GM12878 (cell line): Measurements from ENCODE around the gene COX4I2. TPM values are rescaled to one million over a fixed set of nuclear protein-coding genes. Genes with fewer than 3 reads are reported as not detected.

Source experiments
- ATAC-seq: fragments of 200-7000 bp; cut with Tn5 transposase; 3 replicates; pipeline ENCODE4 v1.9.1; 2020; ENCODE audit warnings: mild to moderate bottlenecking, moderate library complexity
- BruUV-seq: library from RNA; stranded (reverse); fragments of 400-500 nt; replicated peaks from 2 replicates; lab custom pipeline; 2021; lab: Mats Ljungman, UMichigan
- CTCF ChIA-PET: fragments of 300-600 bp; sonication (Branson Sonifier 250); formaldehyde crosslinking; extraction: SDS; loops from one replicate; lab custom pipeline; 2021; ENCODE audit warnings: inconsistent platforms; lab: Yijun Ruan, JAX
- POLR2A ChIA-PET: fragments of 350-600 bp; formaldehyde crosslinking; extraction: SDS; loops from one replicate; lab custom pipeline; 2021; ENCODE audit warnings: inconsistent platforms; lab: Charles Lee
- RAD21 ChIA-PET: fragments of 300-600 bp; sonication (Branson Sonifier 250); formaldehyde crosslinking; loops from one replicate; lab custom pipeline; 2023; ENCODE audit warnings: antibody characterized with exemption; ENCODE audit not compliant: unreplicated experiment; lab: Charles Lee
- SMC1A ChIA-PET: fragments of 300-600 bp; sonication (Branson Sonifier 250); formaldehyde crosslinking; loops from one replicate; lab custom pipeline; 2023; ENCODE audit not compliant: unreplicated experiment, uncharacterized antibody; lab: Charles Lee
- DNase-seq: peaks from one replicate; pipeline ENCODE4 v3.0.0-alpha.2; 2011; ENCODE audit warnings: low read depth, low spot score
- FAIRE-seq: peaks from 3 replicates; lab custom pipeline; 2011; peaks lifted over from hg19 to GRCh38; lab: Jason Lieb, UNC
- H2AFZ ChIP-seq: 2 replicates; pipeline ENCODE4 v1.6.0; 2011; ENCODE audit warnings: low read depth, low read length, control low read depth; ENCODE audit not compliant: control insufficient read depth
- H3K27ac ChIP-seq: 2 replicates; pipeline ENCODE4 v1.5.1; 2011; ENCODE audit warnings: control low read depth; ENCODE audit not compliant: control insufficient read depth, insufficient read depth
- H3K27me3 ChIP-seq, 2 experiments: replicated peaks in 1 of 2; 2 replicates each; pipeline versions ENCODE4 v1.6.0 to v1.6.1; 2011; ENCODE audit warnings: low read length in 1 of 2; ENCODE audit not compliant: control insufficient read depth in 2 of 2, insufficient read depth in 2 of 2
- H3K36me3 ChIP-seq, 2 experiments: 2 replicates each; pipeline ENCODE4 v1.5.1; 2011; ENCODE audit warnings: low read length in 1 of 2; ENCODE audit not compliant: control insufficient read depth in 2 of 2, insufficient read depth in 2 of 2
- H3K4me1 ChIP-seq: 2 replicates; pipeline ENCODE4 v1.6.1; 2011; ENCODE audit warnings: mild to moderate bottlenecking, low read length, moderate library complexity, mixed read lengths; ENCODE audit not compliant: control insufficient read depth, insufficient read depth
- H3K4me2 ChIP-seq: 2 replicates; pipeline ENCODE4 v1.6.0; 2011; ENCODE audit warnings: control low read depth; ENCODE audit not compliant: control insufficient read depth, insufficient read depth
- H3K4me3 ChIP-seq: fragments of 200-600 bp; sonication (generic); 2 replicates; pipeline ENCODE4 v1.5.1; 2016
- H3K79me2 ChIP-seq: 2 replicates; pipeline ENCODE4 v1.6.0; 2011; ENCODE audit warnings: low read length; ENCODE audit not compliant: control insufficient read depth, insufficient read depth
- H3K9ac ChIP-seq: 2 replicates; pipeline ENCODE4 v1.8.0; 2011; ENCODE audit warnings: low read length, control low read depth, mixed read lengths; ENCODE audit not compliant: control insufficient read depth, insufficient read depth
- H3K9me3 ChIP-seq: replicated peaks from 3 replicates; pipeline ENCODE4 v1.5.1; 2011; ENCODE audit warnings: mild to moderate bottlenecking, low read length; ENCODE audit not compliant: control insufficient read depth, insufficient read depth
- H4K20me1 ChIP-seq: 2 replicates; pipeline ENCODE4 v1.6.0; 2011; ENCODE audit not compliant: control insufficient read depth, insufficient read depth
- BHLHE40 ChIP-seq, 2 experiments: fragments of 450-650 bp in 1 of 2; IDR thresholded peaks; 2 replicates each; pipeline ENCODE4 v1.6.1; 2011 to 2017; ENCODE audit warnings: low read depth in 2 of 2, borderline replicate concordance in 1 of 2, improper control_type of control experiment in 1 of 2, low read length in 1 of 2, mild to moderate bottlenecking in 1 of 2
- EGR1 ChIP-seq, 2 experiments: IDR thresholded peaks; 1 replicate in 1 of 2; 2 replicates in 1 of 2; pipeline ENCODE4 v1.6.1; 2011 to 2012; ENCODE audit warnings: low read depth in 2 of 2, low read length in 2 of 2, borderline replicate concordance in 1 of 2, mild to moderate bottlenecking in 1 of 2, moderate library complexity in 1 of 2
- GABPA ChIP-seq: IDR thresholded peaks from 2 replicates; pipeline ENCODE4 v1.6.1; 2014; ENCODE audit warnings: antibody characterized with exemption, low read depth, mild to moderate bottlenecking, inconsistent platforms
- IRF4 ChIP-seq: IDR thresholded peaks from 2 replicates; pipeline ENCODE4 v1.6.1; 2011; ENCODE audit warnings: low read depth, low read length
- TBL1XR1 ChIP-seq: IDR thresholded peaks from 2 replicates; pipeline ENCODE4 v1.6.1; 2012; ENCODE audit warnings: low read depth, low read length, improper control_type of control experiment
- WGBS: methylation state at CpG from one replicate; pipeline ENCODE4 v1.1.6; 2016; ENCODE audit warnings: low lambda C conversion rate; ENCODE audit not compliant: insufficient replicate concordance, insufficient coverage; ENCODE audit errors: missing lambda C conversion rate; 5-methylcytosine and 5-hydroxymethylcytosine counted together
- in situ Hi-C: fragments of 300-500 bp; cut with MboI; formaldehyde crosslinking; loops from 9 replicates; pipeline ENCODE4 v1.14.3; 2018; ENCODE audit warnings: mixed read lengths
- intact Hi-C: fragments of 100-400 bp; cut with micrococcal nuclease; formaldehyde crosslinking; loops from one replicate; pipeline ENCODE4 v1.14.2; 2022; ENCODE audit not compliant: unreplicated experiment
- polyA plus RNA-seq, 11 experiments: library from polyadenylated mRNA; depleted of rRNA in 4 of 11; unstranded in 6 of 11; stranded (reverse) in 5 of 11; fragments of >200 nt; fragmentation: Nextera tagmentation in 4 of 11; fragmentation: Illumina TruSeq in 1 of 11; extraction: Ambion mirVana in 4 of 11; extraction: Trizol in 1 of 11; gene quantifications; 1 replicate in 1 of 11; 2 replicates in 10 of 11; pipeline versions ENCODE4 v1.2.1 to v1.2.3, GENCODE V29; 2011 to 2016; ENCODE audit warnings: inconsistent platforms in 2 of 11, missing spikeins in 2 of 11, low read depth in 1 of 11
- total RNA-seq, 4 experiments: library from RNA; depleted of rRNA in 3 of 4; stranded (reverse); fragments of >200 nt in 3 of 4; fragmentation: Illumina TruSeq in 1 of 4; extraction: Trizol in 1 of 4; gene quantifications; 2 replicates each; pipeline versions ENCODE4 v1.2.1 to v1.2.3, GENCODE V29; 2013 to 2021
- TF ChIP-seq, protein P1 (sequence below): fragments of 150-350 bp; IDR thresholded peaks from 2 replicates; pipeline ENCODE4 v1.6.1; 2014; ENCODE audit warnings: mild to moderate bottlenecking, low read depth, low read length
- TF ChIP-seq, protein P2 (sequence below): fragments of 450-650 bp; IDR thresholded peaks from 2 replicates; pipeline ENCODE4 v1.6.1; 2017; ENCODE audit warnings: mild to moderate bottlenecking, moderate library complexity
- TF ChIP-seq, protein P3 (sequence below): fragments of 450-650 bp; IDR thresholded peaks from 2 replicates; pipeline ENCODE4 v1.6.1; 2016; ENCODE audit warnings: mild to moderate bottlenecking
- TF ChIP-seq, protein P4 (sequence below): fragments of 450-650 bp; IDR thresholded peaks from 2 replicates; pipeline ENCODE4 v1.6.1; 2018; ENCODE audit warnings: mild to moderate bottlenecking, low read depth, moderate library complexity; ENCODE audit not compliant: partially characterized antibody

Gene COX4I2
- total and polyA plus RNA-seq, 10 of the 15 experiments (the other 5 are each of a cell fraction or from before 2014, with no cell fraction given), result not detected

DNA sequence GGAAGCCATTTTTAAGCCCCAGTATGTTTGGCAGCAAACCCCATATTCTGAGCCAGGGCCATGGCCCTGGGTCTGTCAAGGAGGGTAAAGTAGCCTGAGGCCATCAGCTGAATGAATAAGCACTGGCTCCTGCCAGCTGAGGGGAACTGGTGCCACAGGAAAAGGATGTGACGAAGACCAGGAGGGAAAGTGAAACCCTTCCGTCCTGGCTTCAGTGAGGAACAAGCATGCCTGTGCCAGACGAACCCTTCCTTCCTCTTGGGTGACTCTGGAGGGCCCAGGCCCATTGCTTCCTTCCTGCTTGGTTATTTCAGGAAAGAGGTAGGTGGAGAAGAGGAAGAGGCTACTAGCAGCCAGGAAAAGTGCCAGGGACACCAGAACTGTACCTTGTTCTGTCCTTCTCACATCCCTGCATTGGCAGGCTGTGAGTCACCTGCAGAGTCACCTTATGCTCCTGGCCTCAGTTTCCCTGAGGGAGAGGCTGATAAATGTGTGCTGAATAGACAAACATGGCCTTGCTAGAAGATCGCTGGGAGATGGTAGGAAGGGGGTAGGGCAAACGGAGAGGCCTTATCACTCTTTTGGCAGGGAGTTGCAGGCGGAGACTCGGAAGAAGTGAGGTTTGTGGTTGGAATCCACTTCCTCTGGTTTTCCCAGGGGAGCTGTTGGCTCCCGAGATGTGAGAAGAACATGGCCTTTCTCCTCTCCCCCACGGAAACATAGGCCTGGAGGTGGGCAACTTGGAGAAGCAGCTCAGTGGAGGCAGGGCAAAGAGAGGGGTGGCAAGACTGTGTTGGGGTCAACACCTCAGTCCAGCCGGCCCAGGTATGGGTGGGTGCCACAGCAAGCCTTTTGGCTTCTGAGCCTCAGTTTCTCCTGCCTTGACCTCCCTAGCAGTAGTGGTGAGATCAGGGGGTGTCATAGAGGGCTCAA is 37.4 kb downstream of the COX4I2 start:
- no peaks in the 10 kb centered on the region for H4K20me1 ChIP-seq
- peak overlapping the region; percentile 68 for H3K4me3 ChIP-seq
- peaks cover 30% of the 10 kb centered on the region for H3K4me1 ChIP-seq
- ChIA-PET POLR2A (interaction anchor here (0.7 to 5.7 kb wide), 12 partner anchors 10 to 867 kb away, joined by 3 to 33 read pairs (median 5); partner anchors contain the start of gene BCL2L1), RAD21 (interaction anchor here (0.8 to 5.5 kb wide), 15 partner anchors 10 to 64 kb away, joined by 3 to 48 read pairs (median 5); partner anchors contain the start of genes BCL2L1 and TPX2), SMC1A (interaction anchor here (0.6 to 4.6 kb wide), 13 partner anchors 10 to 125 kb away, joined by 3 to 60 read pairs (median 6); partner anchors contain the start of gene BCL2L1), CTCF (interaction anchor here (0.7 to 6.2 kb wide), 14 partner anchors 10 to 69 kb away, joined by 3 to 66 read pairs (median 5); partner anchors contain the start of gene BCL2L1)
- no peaks in the 10 kb centered on the region for H3K9me3 ChIP-seq
- H3K9ac ChIP-seq, result peak overlapping the region; percentile 82
- DNase-seq, result no peak
- H3K4me2 ChIP-seq, result peak overlapping the region; percentile 89
- intact Hi-C loops (loop anchor here (2.0 kb wide), 1 partner anchor 48 kb away; the partner anchor contains the start of gene BCL2L1), in situ Hi-C loops (no loop called here)
- TSS peak; percentile 85 for BruUV-seq
- peaks cover 1 to 12% of the 10 kb centered on the region in 2 experiments; a peak in 3 of 4 replicates for H3K36me3 ChIP-seq
- 0% methylated on average over 10 of the region's 10 CpGs for WGBS
- H3K79me2 ChIP-seq, result peaks cover 33% of the 10 kb centered on the region
- H3K27ac ChIP-seq, result peak overlapping the region; percentile 91
- no peaks in the 10 kb centered on the region for H3K27me3 ChIP-seq
- H2AFZ ChIP-seq, result peak overlapping the region; percentile 57
- ATAC-seq, result peak; percentile 89
- peak; percentile 41 for FAIRE-seq
- TF ChIP-seq, protein P1, sequence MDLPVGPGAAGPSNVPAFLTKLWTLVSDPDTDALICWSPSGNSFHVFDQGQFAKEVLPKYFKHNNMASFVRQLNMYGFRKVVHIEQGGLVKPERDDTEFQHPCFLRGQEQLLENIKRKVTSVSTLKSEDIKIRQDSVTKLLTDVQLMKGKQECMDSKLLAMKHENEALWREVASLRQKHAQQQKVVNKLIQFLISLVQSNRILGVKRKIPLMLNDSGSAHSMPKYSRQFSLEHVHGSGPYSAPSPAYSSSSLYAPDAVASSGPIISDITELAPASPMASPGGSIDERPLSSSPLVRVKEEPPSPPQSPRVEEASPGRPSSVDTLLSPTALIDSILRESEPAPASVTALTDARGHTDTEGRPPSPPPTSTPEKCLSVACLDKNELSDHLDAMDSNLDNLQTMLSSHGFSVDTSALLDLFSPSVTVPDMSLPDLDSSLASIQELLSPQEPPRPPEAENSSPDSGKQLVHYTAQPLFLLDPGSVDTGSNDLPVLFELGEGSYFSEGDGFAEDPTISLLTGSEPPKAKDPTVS, result no peak
- TF ChIP-seq EGR1 (IDR thresholded peaks at IDR 0.05; ENCODE audit: borderline replicate concordance in 1 of 2, low read depth in 2 of 2, low read length in 2 of 2) (peak in 1 of 2 experiments; percentile 56; a peak in 2 of 3 replicates), TBL1XR1 (peak; percentile 24; the same call in 1 of the 2 replicates), GABPA (peak; percentile 88), IRF4 (peak; percentile 11; the same call in 1 of the 2 replicates), BHLHE40 (IDR thresholded peaks at IDR 0.05; ENCODE audit: borderline replicate concordance in 1 of 2, low read depth in 2 of 2, low read length in 1 of 2) (peak in 1 of 2 experiments; percentile 36; a peak in 1 of 4 replicates)
- TF ChIP-seq, protein P2, sequence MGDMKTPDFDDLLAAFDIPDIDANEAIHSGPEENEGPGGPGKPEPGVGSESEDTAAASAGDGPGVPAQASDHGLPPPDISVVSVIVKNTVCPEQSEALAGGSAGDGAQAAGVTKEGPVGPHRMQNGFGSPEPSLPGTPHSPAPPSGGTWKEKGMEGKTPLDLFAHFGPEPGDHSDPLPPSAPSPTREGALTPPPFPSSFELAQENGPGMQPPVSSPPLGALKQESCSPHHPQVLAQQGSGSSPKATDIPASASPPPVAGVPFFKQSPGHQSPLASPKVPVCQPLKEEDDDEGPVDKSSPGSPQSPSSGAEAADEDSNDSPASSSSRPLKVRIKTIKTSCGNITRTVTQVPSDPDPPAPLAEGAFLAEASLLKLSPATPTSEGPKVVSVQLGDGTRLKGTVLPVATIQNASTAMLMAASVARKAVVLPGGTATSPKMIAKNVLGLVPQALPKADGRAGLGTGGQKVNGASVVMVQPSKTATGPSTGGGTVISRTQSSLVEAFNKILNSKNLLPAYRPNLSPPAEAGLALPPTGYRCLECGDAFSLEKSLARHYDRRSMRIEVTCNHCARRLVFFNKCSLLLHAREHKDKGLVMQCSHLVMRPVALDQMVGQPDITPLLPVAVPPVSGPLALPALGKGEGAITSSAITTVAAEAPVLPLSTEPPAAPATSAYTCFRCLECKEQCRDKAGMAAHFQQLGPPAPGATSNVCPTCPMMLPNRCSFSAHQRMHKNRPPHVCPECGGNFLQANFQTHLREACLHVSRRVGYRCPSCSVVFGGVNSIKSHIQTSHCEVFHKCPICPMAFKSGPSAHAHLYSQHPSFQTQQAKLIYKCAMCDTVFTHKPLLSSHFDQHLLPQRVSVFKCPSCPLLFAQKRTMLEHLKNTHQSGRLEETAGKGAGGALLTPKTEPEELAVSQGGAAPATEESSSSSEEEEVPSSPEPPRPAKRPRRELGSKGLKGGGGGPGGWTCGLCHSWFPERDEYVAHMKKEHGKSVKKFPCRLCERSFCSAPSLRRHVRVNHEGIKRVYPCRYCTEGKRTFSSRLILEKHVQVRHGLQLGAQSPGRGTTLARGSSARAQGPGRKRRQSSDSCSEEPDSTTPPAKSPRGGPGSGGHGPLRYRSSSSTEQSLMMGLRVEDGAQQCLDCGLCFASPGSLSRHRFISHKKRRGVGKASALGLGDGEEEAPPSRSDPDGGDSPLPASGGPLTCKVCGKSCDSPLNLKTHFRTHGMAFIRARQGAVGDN, result peak; percentile 93
- TF ChIP-seq, protein P3, sequence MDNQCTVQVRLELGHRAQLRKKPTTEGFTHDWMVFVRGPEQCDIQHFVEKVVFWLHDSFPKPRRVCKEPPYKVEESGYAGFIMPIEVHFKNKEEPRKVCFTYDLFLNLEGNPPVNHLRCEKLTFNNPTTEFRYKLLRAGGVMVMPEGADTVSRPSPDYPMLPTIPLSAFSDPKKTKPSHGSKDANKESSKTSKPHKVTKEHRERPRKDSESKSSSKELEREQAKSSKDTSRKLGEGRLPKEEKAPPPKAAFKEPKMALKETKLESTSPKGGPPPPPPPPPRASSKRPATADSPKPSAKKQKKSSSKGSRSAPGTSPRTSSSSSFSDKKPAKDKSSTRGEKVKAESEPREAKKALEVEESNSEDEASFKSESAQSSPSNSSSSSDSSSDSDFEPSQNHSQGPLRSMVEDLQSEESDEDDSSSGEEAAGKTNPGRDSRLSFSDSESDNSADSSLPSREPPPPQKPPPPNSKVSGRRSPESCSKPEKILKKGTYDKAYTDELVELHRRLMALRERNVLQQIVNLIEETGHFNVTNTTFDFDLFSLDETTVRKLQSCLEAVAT, result 0 out of 2 replicates have a peak, but pooled peaks have one; percentile 31
- TF ChIP-seq, protein P4, sequence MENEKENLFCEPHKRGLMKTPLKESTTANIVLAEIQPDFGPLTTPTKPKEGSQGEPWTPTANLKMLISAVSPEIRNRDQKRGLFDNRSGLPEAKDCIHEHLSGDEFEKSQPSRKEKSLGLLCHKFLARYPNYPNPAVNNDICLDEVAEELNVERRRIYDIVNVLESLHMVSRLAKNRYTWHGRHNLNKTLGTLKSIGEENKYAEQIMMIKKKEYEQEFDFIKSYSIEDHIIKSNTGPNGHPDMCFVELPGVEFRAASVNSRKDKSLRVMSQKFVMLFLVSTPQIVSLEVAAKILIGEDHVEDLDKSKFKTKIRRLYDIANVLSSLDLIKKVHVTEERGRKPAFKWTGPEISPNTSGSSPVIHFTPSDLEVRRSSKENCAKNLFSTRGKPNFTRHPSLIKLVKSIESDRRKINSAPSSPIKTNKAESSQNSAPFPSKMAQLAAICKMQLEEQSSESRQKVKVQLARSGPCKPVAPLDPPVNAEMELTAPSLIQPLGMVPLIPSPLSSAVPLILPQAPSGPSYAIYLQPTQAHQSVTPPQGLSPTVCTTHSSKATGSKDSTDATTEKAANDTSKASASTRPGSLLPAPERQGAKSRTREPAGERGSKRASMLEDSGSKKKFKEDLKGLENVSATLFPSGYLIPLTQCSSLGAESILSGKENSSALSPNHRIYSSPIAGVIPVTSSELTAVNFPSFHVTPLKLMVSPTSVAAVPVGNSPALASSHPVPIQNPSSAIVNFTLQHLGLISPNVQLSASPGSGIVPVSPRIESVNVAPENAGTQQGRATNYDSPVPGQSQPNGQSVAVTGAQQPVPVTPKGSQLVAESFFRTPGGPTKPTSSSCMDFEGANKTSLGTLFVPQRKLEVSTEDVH, result peak; percentile 45
